Transverse colon (tissue), 4 donors: ENCODE data around the gene FGD4. TPM values are rescaled to one million over a fixed set of nuclear protein-coding genes. Genes with fewer than 3 reads are reported as not detected.

ENCODE experiments used
- DNase-seq: peaks from one replicate; pipeline ENCODE4 v3.0.0-alpha.2; 2019
- H3K27ac ChIP-seq, 4 donors: fragments of 200-600 bp; sonication (generic); 2 replicates each; pipeline ENCODE4 v1.5.1; 2016 to 2018; ENCODE audit warnings: inconsistent platforms in 4 of 4
- H3K27me3 ChIP-seq: fragments of 200-600 bp; sonication (generic); 2 replicates; pipeline ENCODE4 v1.5.1; 2017; ENCODE audit warnings: inconsistent platforms
- H3K36me3 ChIP-seq, 4 donors: fragments of 200-600 bp; sonication (generic); 2 replicates each; pipeline ENCODE4 v1.5.1; 2017 to 2019; ENCODE audit warnings: inconsistent platforms in 4 of 4
- H3K4me1 ChIP-seq, 4 donors: fragments of 200-600 bp; sonication (generic); 2 replicates each; pipeline ENCODE4 v1.5.1; 2017 to 2020; ENCODE audit warnings: inconsistent platforms in 4 of 4
- H3K4me3 ChIP-seq, 4 donors: fragments of 200-600 bp; sonication (generic); 1 replicate in 1 of 4; 2 replicates in 3 of 4; pipeline versions ENCODE4 v1.5.1 to v1.6.1; 2017 to 2019; ENCODE audit warnings: inconsistent platforms in 4 of 4
- H3K9me3 ChIP-seq, 2 donors: fragments of 200-600 bp; sonication (generic); 2 replicates each; pipeline ENCODE4 v1.5.1; 2017 to 2019; ENCODE audit warnings: inconsistent platforms in 2 of 2
- CTCF ChIP-seq, 5 experiments: fragments of 200-600 bp in 3 of 5; fragments of 450-650 bp in 2 of 5; sonication (generic) in 3 of 5; IDR thresholded peaks; 1 replicate in 2 of 5; 2 replicates in 3 of 5; pipeline ENCODE4 v1.5.1; 2016 to 2017; ENCODE audit warnings: antibody characterized with exemption in 5 of 5, inconsistent platforms in 3 of 5, mild to moderate bottlenecking in 2 of 5, moderate library complexity in 1 of 5
- EP300 ChIP-seq: sonication (generic); formaldehyde crosslinking; IDR thresholded peaks from one replicate; pipeline ENCODE4 v1.6.1; 2017; ENCODE audit warnings: antibody characterized with exemption, low read depth
- POLR2A ChIP-seq: fragments of 450-650 bp; IDR thresholded peaks from one replicate; pipeline ENCODE4 v1.6.1; 2016; ENCODE audit warnings: antibody characterized with exemption, mild to moderate bottlenecking, moderate library complexity
- POLR2AphosphoS5 ChIP-seq, 3 donors: sonication (generic); formaldehyde crosslinking; IDR thresholded peaks; one replicate each; pipeline ENCODE4 v1.6.1; 2016; ENCODE audit warnings: antibody characterized with exemption in 3 of 3
- WGBS, 2 donors: methylation state at CpG; one replicate each; pipeline ENCODE4 v1.1.5; 2018; ENCODE audit warnings: low coverage in 1 of 2; 5-methylcytosine and 5-hydroxymethylcytosine counted together
- in situ Hi-C, 4 donors: fragments of 200-750 bp; cut with MboI; loops; one replicate each; pipeline versions ENCODE4 v1.15.0 to v1.15.1; 2017; ENCODE audit warnings: low sequenced_read_pairs in 3 of 4, low pct_ligation_motif_present in 1 of 4, low pct_unique_long_range_greater_than_20kb in 1 of 4
- intact Hi-C: fragments of 100-400 bp; cut with DNase I; formaldehyde crosslinking; loops from one replicate; pipeline ENCODE4 v1.15.1; 2023; ENCODE audit warnings: low total_unique reads
- total RNA-seq, 4 donors: library from RNA; depleted of rRNA; stranded (reverse); fragments of >200 nt; gene quantifications; one replicate each; pipeline ENCODE4 v1.1.0, GENCODE V29; 2016

Gene FGD4
- total RNA-seq, 4 donors from 2014 or later, result 80.2 to 132 (median 98.2) TPM

- Histone ChIP-seq H3K36me3 (no peaks in the 10 kb centered on the region), H3K27ac (no peak overlapping the region), H3K4me1 (peaks cover 0 to 17% (median 11%) of the 10 kb centered on the region in 4 donors), H3K4me3 (no peak overlapping the region), H3K9me3 (no peaks in the 10 kb centered on the region), H3K27me3 (no peaks in the 10 kb centered on the region)
- in situ Hi-C loops (no loop called here), intact Hi-C loops (no loop called here)
- no peak for TF ChIP-seq EP300
- TF ChIP-seq CTCF (IDR thresholded peaks at IDR 0.05), result no peak
- TF ChIP-seq POLR2AphosphoS5 (IDR thresholded peaks at IDR 0.05), result no peak
- no peak for TF ChIP-seq POLR2A
- WGBS, 2 donors, result 50 to 62% methylated on average over 1 of the region's 1 CpG
- no peak for DNase-seq
Observed at GRCh38 chr12:32515137-32515873, 115.9 kb downstream of the FGD4 start.

GRCh38 chr12:32516230-32516629 is 116.9 kb downstream of the FGD4 start:
- Histone ChIP-seq H3K27ac (no peak overlapping the region), H3K4me1 (peaks cover 0 to 17% (median 11%) of the 10 kb centered on the region in 4 donors), H3K9me3 (no peaks in the 10 kb centered on the region)

GRCh38 chr12:32517966-32518365 is 118.6 kb downstream of the FGD4 start:
- no peaks in the 10 kb centered on the region for H3K9me3 ChIP-seq
- 93 to 100% methylated on average over 1 to 5 of the region's 5 CpGs for WGBS, 2 donors
- no peaks in the 10 kb centered on the region for H3K36me3 ChIP-seq
- in situ Hi-C loops (no loop called here), intact Hi-C loops (no loop called here)
- H3K27ac ChIP-seq, result no peak overlapping the region
- TF ChIP-seq CTCF (IDR thresholded peaks at IDR 0.05) (no peak), EP300 (no peak), POLR2AphosphoS5 (IDR thresholded peaks at IDR 0.05) (no peak), POLR2A (no peak)
- no peaks in the 10 kb centered on the region for H3K27me3 ChIP-seq
- no peak for DNase-seq
- H3K4me1 ChIP-seq, result peaks cover 3 to 16% (median 7%) of the 10 kb centered on the region in 4 donors
- H3K4me3 ChIP-seq, result no peak overlapping the region

More at GRCh38 chr12:32516230-32516629, 116.9 kb downstream of the FGD4 start:
- no peak for DNase-seq
- 80 to 85% methylated on average over 1 to 2 of the region's 2 CpGs for WGBS, 2 donors
- in situ Hi-C loops (no loop called here), intact Hi-C loops (no loop called here)
- Histone ChIP-seq H3K4me3 (no peak overlapping the region), H3K27me3 (no peaks in the 10 kb centered on the region), H3K36me3 (no peaks in the 10 kb centered on the region)
- TF ChIP-seq POLR2A, result no peak
- TF ChIP-seq EP300, result no peak
- TF ChIP-seq POLR2AphosphoS5 (IDR thresholded peaks at IDR 0.05), result no peak
- no peak for TF ChIP-seq CTCF (IDR thresholded peaks at IDR 0.05)

GRCh38 chr12:32519047-32519446 is 119.7 kb downstream of the FGD4 start:
- no peaks in the 10 kb centered on the region for H3K36me3 ChIP-seq
- WGBS, 2 donors, result 71 to 84% methylated on average over 3 of the region's 3 CpGs
- H3K4me1 ChIP-seq, result peaks cover 3 to 14% (median 6%) of the 10 kb centered on the region in 4 donors
- H3K9me3 ChIP-seq, result no peaks in the 10 kb centered on the region
- H3K27me3 ChIP-seq, result no peaks in the 10 kb centered on the region
- no peak overlapping the region for H3K4me3 ChIP-seq
- H3K27ac ChIP-seq, result no peak overlapping the region
- DNase-seq, result no peak
- intact Hi-C loops, result no loop called here
- TF ChIP-seq CTCF (IDR thresholded peaks at IDR 0.05) (no peak), POLR2A (no peak), EP300 (no peak), POLR2AphosphoS5 (IDR thresholded peaks at IDR 0.05) (no peak)
- in situ Hi-C loops, result no loop called here
